HG03575 (cell line): Measurements from ENCODE around the gene TCEAL2.
"Not testable (repeated sequence)": the region's sequence is repeated elsewhere in the genome, so short reads cannot be mapped to it uniquely, and the experiment has no call there.

Source experiments
- ATAC-seq: cut with Tn5 transposase; IDR thresholded peaks from one replicate; pipeline ENCODE4 v1.9.1; 2021; ENCODE audit not compliant: unreplicated experiment, insufficient number of reproducible peaks, low FRiP score; ENCODE audit errors: extremely low read depth

Gene TCEAL2

GRCh38 chrX:102125436-102125835 lies at the start of gene TCEAL2:
Gene TCEAL2, plus strand, starts transcription at chrX:102125679. Its CDS starts 1,152 bp downstream, at chrX:102126831.
- ATAC-seq, result not testable (repeated sequence)

DNA sequence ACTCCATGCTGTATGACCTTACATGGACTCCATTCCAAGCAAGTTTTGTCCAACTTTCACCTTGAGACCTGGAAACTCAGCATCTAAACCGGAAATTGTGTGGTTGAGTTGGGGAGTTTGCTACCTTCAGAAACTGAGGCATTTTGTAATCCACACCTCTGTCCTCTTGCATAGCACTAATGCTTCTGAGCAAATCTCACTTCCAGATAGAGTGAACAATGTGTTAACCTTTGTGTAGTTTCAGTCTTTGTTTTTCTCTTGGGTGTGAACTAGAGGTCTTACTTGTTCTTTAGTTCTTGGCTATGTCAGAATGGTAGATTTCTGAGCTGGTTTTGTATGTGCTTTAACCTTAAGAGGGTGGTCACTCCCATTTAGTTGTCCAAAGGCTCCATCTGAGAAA lies 48.1 kb upstream of the TCEAL2 start:
- ATAC-seq, result no peak

GRCh38 chrX:102085706-102086105 lies 39.8 kb upstream of the TCEAL2 start:
- no peak for ATAC-seq

DNA sequence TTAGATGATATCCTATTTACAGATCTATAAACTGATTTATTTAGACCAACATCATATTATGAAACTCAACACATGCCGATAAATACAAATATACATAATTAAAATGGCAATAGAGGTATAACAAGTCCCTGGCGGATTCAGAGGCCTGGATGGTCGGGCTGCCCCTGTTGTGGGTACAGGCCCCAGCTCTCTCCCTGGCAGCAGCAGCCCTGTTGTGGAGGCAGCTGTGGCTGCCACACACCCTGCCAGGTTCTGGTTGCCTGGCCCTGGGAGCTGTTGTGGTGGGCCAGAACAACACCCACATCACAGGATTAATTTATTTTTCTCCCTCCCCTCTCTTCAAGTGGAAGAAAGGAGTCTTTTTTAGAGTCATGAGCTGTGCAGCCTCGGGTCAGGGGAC lies 12.1 kb upstream of the TCEAL2 start:
- no peak for ATAC-seq

DNA sequence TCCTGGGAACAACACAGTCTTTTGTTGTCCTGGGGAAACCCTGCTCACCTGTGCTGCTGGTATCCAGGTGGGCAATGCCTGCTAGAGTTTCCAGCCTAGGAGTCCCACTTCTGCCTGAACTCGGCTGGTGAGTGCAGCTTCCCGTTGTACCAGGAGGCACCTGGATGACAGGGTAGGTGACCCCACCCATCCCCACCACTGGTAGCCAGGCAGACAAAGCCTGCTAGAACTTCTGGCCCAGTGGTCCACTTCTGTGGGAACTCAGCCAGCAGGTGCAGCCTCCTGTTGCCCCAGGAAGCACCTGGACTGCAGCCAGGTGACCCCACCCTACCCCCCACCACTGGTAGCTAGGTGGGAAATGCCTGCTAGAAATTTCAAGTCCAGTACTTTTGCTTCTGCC lies 9.7 kb upstream of the TCEAL2 start:
- no peak for ATAC-seq

- not testable (repeated sequence) for ATAC-seq
These were observed 465 bp upstream of the TCEAL2 start for GRCh38 chrX:102125014-102125413.

- ATAC-seq, result not testable (repeated sequence)
These were observed 770 bp downstream of the TCEAL2 start for GRCh38 chrX:102126080-102126818.

DNA sequence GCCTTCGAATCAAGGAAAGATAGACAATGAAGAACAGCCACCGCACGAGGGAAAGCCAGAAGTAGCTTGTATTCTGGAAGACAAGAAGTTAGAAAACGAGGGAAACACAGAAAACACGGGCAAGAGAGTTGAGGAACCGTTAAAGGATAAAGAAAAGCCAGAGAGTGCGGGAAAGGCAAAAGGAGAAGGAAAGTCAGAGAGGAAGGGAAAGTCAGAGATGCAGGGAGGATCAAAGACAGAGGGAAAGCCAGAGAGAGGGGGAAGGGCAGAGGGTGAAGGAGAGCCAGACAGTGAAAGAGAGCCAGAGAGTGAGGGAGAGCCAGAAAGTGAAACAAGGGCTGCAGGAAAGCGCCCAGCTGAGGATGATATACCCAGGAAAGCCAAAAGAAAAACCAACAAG lies 1.4 kb downstream of the TCEAL2 start:
- no peak for ATAC-seq

DNA sequence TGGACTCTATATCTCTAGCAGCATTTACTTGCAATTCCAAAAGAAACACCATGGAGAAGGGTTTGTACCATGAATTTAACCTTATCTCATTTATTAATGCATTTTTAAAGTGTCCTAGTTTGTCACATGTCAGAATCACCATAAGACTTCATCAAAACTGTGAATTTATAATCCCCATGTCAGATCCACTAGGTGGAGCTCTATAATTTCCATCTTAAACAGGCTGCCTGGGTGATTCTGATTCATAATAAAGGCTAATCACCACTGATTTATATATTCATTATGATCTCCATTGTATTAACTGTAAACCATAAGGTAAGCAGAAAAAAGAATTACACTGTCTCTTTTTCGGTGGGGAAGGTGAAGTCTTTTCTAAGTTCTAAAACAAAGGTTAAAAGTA lies 4.0 kb downstream of the TCEAL2 start:
- no peak for ATAC-seq

GRCh38 chrX:102138064-102138463 lies 12.6 kb downstream of the TCEAL2 start:
- ATAC-seq, result no peak

GRCh38 chrX:102140876-102141275 lies 15.4 kb downstream of the TCEAL2 start:
- not testable (repeated sequence) for ATAC-seq

- ATAC-seq, result not testable (repeated sequence)
These were observed 16.2 kb downstream of the TCEAL2 start for GRCh38 chrX:102141631-102142030.

DNA sequence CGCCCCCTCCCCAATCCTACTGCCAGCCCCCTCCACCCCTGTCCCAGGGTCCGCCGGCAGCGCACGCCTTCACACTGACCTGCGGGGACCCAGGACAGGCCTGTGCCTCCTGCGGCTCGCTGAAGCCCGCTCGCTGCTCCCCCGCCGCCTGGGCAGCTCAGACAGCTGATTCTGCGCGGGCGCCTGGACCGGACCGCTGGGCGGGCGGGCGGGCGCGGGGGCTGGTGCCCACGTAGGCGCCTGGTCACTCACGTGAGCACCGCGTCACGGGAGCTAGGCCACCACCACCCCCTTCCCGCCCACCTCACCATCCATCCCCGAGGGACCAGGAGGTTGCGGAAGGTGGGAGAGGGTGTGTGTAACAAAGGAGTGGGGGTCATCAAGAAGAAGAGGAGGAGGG lies 16.8 kb downstream of the TCEAL2 start, which contains the start of gene TCEAL6:
TCEAL6 (minus strand) TSS at position 208 of the 400 bp plus-strand sequence.
- not testable (repeated sequence) for ATAC-seq

- no peak for ATAC-seq
These were observed 28.9 kb downstream of the TCEAL2 start for GRCh38 chrX:102154218-102154860.

DNA sequence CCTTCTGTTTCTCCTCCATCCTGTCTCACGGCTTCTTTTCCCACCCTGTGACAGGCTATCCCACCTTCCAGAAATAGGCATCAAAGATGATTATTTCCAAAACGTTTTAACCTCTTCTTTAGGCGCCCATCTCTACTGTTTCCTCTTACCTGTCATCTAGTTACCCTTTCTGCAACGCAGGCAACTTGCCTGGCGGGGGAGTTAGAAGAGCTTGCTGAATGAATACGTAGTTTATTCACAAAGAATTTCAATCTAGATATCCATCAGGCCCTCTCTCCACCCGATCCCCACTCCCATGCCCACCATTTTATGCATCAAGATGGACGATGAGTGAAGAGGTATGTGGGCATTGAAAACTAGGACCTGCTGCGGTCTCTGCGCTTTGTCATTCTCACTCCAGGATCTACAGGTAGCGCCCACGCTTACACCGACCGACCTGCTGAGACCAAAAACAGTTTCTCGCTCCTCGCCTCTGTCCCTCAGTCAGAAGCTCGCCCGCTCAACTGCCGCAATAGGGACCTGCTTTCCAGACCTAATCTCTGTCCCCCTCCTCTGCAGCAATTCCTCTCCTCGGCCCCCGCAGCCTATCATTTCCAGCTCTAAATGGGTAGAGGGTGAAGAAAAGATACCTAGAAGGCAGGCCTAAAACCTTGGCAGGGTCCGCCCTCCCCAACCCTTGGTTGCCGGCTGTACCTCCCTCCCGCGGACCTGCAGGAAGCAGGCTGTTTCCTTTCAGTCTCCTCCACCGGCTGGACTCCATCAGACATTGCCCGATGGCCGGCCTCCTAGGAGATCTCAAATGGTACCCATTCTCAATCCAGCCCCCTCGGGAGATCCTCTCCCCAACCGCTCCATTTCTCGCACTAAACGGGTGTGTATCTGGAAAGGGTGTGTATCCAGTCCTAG lies 29.7 kb downstream of the TCEAL2 start:
- ATAC-seq, result no peak

- peak; percentile 75 for ATAC-seq
These were observed 30.3 kb downstream of the TCEAL2 start, which contains the start of gene BEX5 for GRCh38 chrX:102155806-102156179. Gene BEX5, minus strand, starts transcription at chrX:102155977. Its CDS starts 1,712 bp downstream, at chrX:102154265.
